ENCODE results near the gene PAK6.

PAK6 gene

GRCh38 chr15:40281801-40282146, 42.9 kb downstream of the PAK6 start:
- ChIA-PET POLR2A (interaction anchor here (1.9 kb wide), 1 partner anchor 28 kb away, joined by 11 read pairs; no protein-coding TSS in a partner anchor), CTCF (interaction anchor here (1.2 to 25.2 kb wide), 3 partner anchors 30 to 142 kb away, joined by 3 to 407 read pairs (median 58); partner anchors contain the start of genes CCDC9B, INAFM2 and PLCB2)
- WGBS (ENCODE audit: insufficient coverage), result 20% methylated on average over 51 of the region's 51 CpGs
- Histone ChIP-seq H3K9me3 (ENCODE audit: control extremely low read depth in 1 of 5, control insufficient read depth in 4 of 5, insufficient read depth in 2 of 5, low read depth in 1 of 5, low read length in 4 of 5) (no peaks in the 10 kb centered on the region), H3K4me1 (ENCODE audit: control extremely low read depth in 1 of 4, control insufficient read depth in 4 of 4, insufficient read depth in 4 of 4, low read length in 3 of 4) (peaks cover 0 to 60% (median 42%) of the 10 kb centered on the region in 4 experiments), H3K36me3 (ENCODE audit: control insufficient read depth in 4 of 4, insufficient read depth in 4 of 4, low read length in 3 of 4) (peaks cover 0 to 13% (median 6%) of the 10 kb centered on the region in 4 experiments), H3K27ac (ENCODE audit: insufficient read depth in 1 of 2, low read depth in 1 of 2, low read length in 2 of 2, poor library complexity in 1 of 2, severe bottlenecking in 2 of 2) (no peak overlapping the region), H3K27me3 (replicated peaks in 2 of 5; ENCODE audit: control insufficient read depth in 4 of 5, insufficient read depth in 5 of 5, low read length in 4 of 5) (peaks cover 0 to 41% (median 0%) of the 10 kb centered on the region in 5 experiments), H3K4me3 (ENCODE audit: control insufficient read depth in 1 of 7, extremely low read depth in 1 of 7, insufficient read depth in 4 of 7, low read depth in 2 of 7, low read length in 6 of 7) (peak overlapping the region; percentile 20 to 78 (median 67))
- DNase-seq, result no peak

- WGBS (ENCODE audit: insufficient coverage), result under 1% methylated on average over 88 of the region's 92 CpGs
- peaks cover 0 to 54% (median 38%) of the 10 kb centered on the region in 4 experiments for H3K4me1 ChIP-seq (ENCODE audit: control extremely low read depth in 1 of 4, control insufficient read depth in 4 of 4, insufficient read depth in 4 of 4, low read length in 3 of 4)
- peaks cover 0 to 18% (median 8%) of the 10 kb centered on the region in 4 experiments for H3K36me3 ChIP-seq (ENCODE audit: control insufficient read depth in 4 of 4, insufficient read depth in 4 of 4, low read length in 3 of 4)
- no peaks in the 10 kb centered on the region for H3K9me3 ChIP-seq (ENCODE audit: control extremely low read depth in 1 of 5, control insufficient read depth in 4 of 5, insufficient read depth in 2 of 5, low read depth in 1 of 5, low read length in 4 of 5)
- peak; percentile 56 to 80 (median 72) for DNase-seq
- peak overlapping the region; percentile 20 to 78 (median 67) for H3K4me3 ChIP-seq (ENCODE audit: control insufficient read depth in 1 of 7, extremely low read depth in 1 of 7, insufficient read depth in 4 of 7, low read depth in 2 of 7, low read length in 6 of 7)
- ChIA-PET CTCF (interaction anchor here (0.9 to 25.2 kb wide), 7 partner anchors 13 to 142 kb away, joined by 3 to 407 read pairs (median 4); partner anchors contain the start of genes CCDC9B, INAFM2 and PLCB2), POLR2A (interaction anchor here (1.9 kb wide), 1 partner anchor 27 kb away, joined by 11 read pairs; no protein-coding TSS in a partner anchor)
- peaks cover 0 to 41% (median 0%) of the 10 kb centered on the region in 5 experiments for H3K27me3 ChIP-seq (replicated peaks in 2 of 5; ENCODE audit: control insufficient read depth in 4 of 5, insufficient read depth in 5 of 5, low read length in 4 of 5)
- H3K27ac ChIP-seq (ENCODE audit: insufficient read depth in 1 of 2, low read depth in 1 of 2, low read length in 2 of 2, poor library complexity in 1 of 2, severe bottlenecking in 2 of 2), result no peak overlapping the region
Measured at GRCh38 chr15:40282147-40282868, 43.4 kb downstream of the PAK6 start.

GRCh38 chr15:40282869-40283614, 44.2 kb downstream of the PAK6 start, which contains the start of gene ANKRD63:
Gene ANKRD63 (minus strand): TSS chr15:40283064. CDS start chr15:40282586, 478 bp downstream.
- Histone ChIP-seq H3K27ac (ENCODE audit: insufficient read depth in 1 of 2, low read depth in 1 of 2, low read length in 2 of 2, poor library complexity in 1 of 2, severe bottlenecking in 2 of 2) (no peak within 1 kb of the TSS), H3K9me3 (ENCODE audit: control extremely low read depth in 1 of 5, control insufficient read depth in 4 of 5, insufficient read depth in 2 of 5, low read depth in 1 of 5, low read length in 4 of 5) (no peaks in the 10 kb centered on the region), H3K27me3 (replicated peaks in 2 of 5; ENCODE audit: control insufficient read depth in 4 of 5, insufficient read depth in 5 of 5, low read length in 4 of 5) (peaks cover 0 to 41% (median 0%) of the 10 kb centered on the region in 5 experiments), H3K4me1 (ENCODE audit: control extremely low read depth in 1 of 4, control insufficient read depth in 4 of 4, insufficient read depth in 4 of 4, low read length in 3 of 4) (peaks cover 0 to 47% (median 31%) of the 10 kb centered on the region in 4 experiments), H3K4me3 (ENCODE audit: control insufficient read depth in 1 of 7, extremely low read depth in 1 of 7, insufficient read depth in 4 of 7, low read depth in 2 of 7, low read length in 6 of 7) (peak within 1 kb of the TSS; percentile 20 to 78 (median 67)), H3K36me3 (ENCODE audit: control insufficient read depth in 4 of 4, insufficient read depth in 4 of 4, low read length in 3 of 4) (peaks cover under 1 to 25% (median 13%) of the 10 kb centered on the region in 4 experiments)
- ChIA-PET CTCF (interaction anchor here (0.9 to 25.2 kb wide), 11 partner anchors 12 to 190 kb away, joined by 3 to 407 read pairs (median 3); partner anchors contain the start of genes CCDC9B, INAFM2 and PLCB2), POLR2A (interaction anchor here (1.9 kb wide), 1 partner anchor 26 kb away, joined by 11 read pairs; no protein-coding TSS in a partner anchor)
- WGBS (ENCODE audit: insufficient coverage), result 2% methylated on average over 60 of the region's 76 CpGs
- peak in 2 of 3 donors; percentile 53 to 69 for DNase-seq

- CTCF ChIA-PET, result interaction anchor here (0.9 to 25.2 kb wide), 7 partner anchors 11 to 191 kb away, joined by 3 to 407 read pairs (median 3); partner anchors contain the start of genes CCDC9B, INAFM2 and PLCB2
- Histone ChIP-seq H3K9me3 (ENCODE audit: control extremely low read depth in 1 of 5, control insufficient read depth in 4 of 5, insufficient read depth in 2 of 5, low read depth in 1 of 5, low read length in 4 of 5) (no peaks in the 10 kb centered on the region), H3K27me3 (replicated peaks in 2 of 5; ENCODE audit: control insufficient read depth in 4 of 5, insufficient read depth in 5 of 5, low read length in 4 of 5) (peaks cover 0 to 41% (median 0%) of the 10 kb centered on the region in 5 experiments), H3K4me1 (ENCODE audit: control extremely low read depth in 1 of 4, control insufficient read depth in 4 of 4, insufficient read depth in 4 of 4, low read length in 3 of 4) (peaks cover 0 to 40% (median 29%) of the 10 kb centered on the region in 4 experiments), H3K36me3 (ENCODE audit: control insufficient read depth in 4 of 4, insufficient read depth in 4 of 4, low read length in 3 of 4) (peaks cover 4 to 33% (median 20%) of the 10 kb centered on the region in 4 experiments), H3K27ac (ENCODE audit: insufficient read depth in 1 of 2, low read depth in 1 of 2, low read length in 2 of 2, poor library complexity in 1 of 2, severe bottlenecking in 2 of 2) (no peak overlapping the region), H3K4me3 (ENCODE audit: control insufficient read depth in 1 of 7, extremely low read depth in 1 of 7, insufficient read depth in 4 of 7, low read depth in 2 of 7, low read length in 6 of 7) (peak overlapping the region in 3 of 7 experiments; percentile 70 to 78 (median 74))
- peak in 1 of 3 donors; percentile 40 for DNase-seq
- POLR2A ChIA-PET, result interaction anchor here (1.9 kb wide), 1 partner anchor 26 kb away, joined by 11 read pairs; no protein-coding TSS in a partner anchor
- 46% methylated on average over 23 of the region's 33 CpGs for WGBS (ENCODE audit: insufficient coverage)
Measured at GRCh38 chr15:40283615-40284300, 44.9 kb downstream of the PAK6 start.

- Histone ChIP-seq H3K27ac (ENCODE audit: insufficient read depth in 1 of 2, low read depth in 1 of 2, low read length in 2 of 2, poor library complexity in 1 of 2, severe bottlenecking in 2 of 2) (no peak overlapping the region), H3K36me3 (ENCODE audit: control insufficient read depth in 4 of 4, insufficient read depth in 4 of 4, low read length in 3 of 4) (peaks cover 7 to 47% (median 31%) of the 10 kb centered on the region in 4 experiments), H3K4me1 (ENCODE audit: control extremely low read depth in 1 of 4, control insufficient read depth in 4 of 4, insufficient read depth in 4 of 4, low read length in 3 of 4) (peaks cover 0 to 32% (median 24%) of the 10 kb centered on the region in 4 experiments), H3K27me3 (replicated peaks in 2 of 5; ENCODE audit: control insufficient read depth in 4 of 5, insufficient read depth in 5 of 5, low read length in 4 of 5) (peaks cover 0 to 41% (median 0%) of the 10 kb centered on the region in 5 experiments), H3K4me3 (ENCODE audit: control insufficient read depth in 1 of 7, extremely low read depth in 1 of 7, insufficient read depth in 4 of 7, low read depth in 2 of 7, low read length in 6 of 7) (no peak overlapping the region), H3K9me3 (ENCODE audit: control extremely low read depth in 1 of 5, control insufficient read depth in 4 of 5, insufficient read depth in 2 of 5, low read depth in 1 of 5, low read length in 4 of 5) (no peaks in the 10 kb centered on the region)
- DNase-seq, result no peak
- ChIA-PET POLR2A (no interaction called here), CTCF (interaction anchor here (0.6 to 25.2 kb wide), 11 partner anchors 8 to 145 kb away, joined by 3 to 407 read pairs (median 4); partner anchors contain the start of genes CCDC9B, INAFM2, PAK6 and PLCB2)
- WGBS (ENCODE audit: insufficient coverage), result 98% methylated on average over 4 of the region's 4 CpGs
Measured at GRCh38 chr15:40285151-40285550, 46.3 kb downstream of the PAK6 start.

GRCh38 chr15:40285554-40286011, 46.7 kb downstream of the PAK6 start:
- CTCF ChIA-PET, result interaction anchor here (0.6 to 25.2 kb wide), 11 partner anchors 9 to 144 kb away, joined by 3 to 407 read pairs (median 4); partner anchors contain the start of genes CCDC9B, INAFM2, PAK6 and PLCB2
- Histone ChIP-seq H3K4me3 (ENCODE audit: control insufficient read depth in 1 of 7, extremely low read depth in 1 of 7, insufficient read depth in 4 of 7, low read depth in 2 of 7, low read length in 6 of 7) (no peak overlapping the region), H3K27ac (ENCODE audit: insufficient read depth in 1 of 2, low read depth in 1 of 2, low read length in 2 of 2, poor library complexity in 1 of 2, severe bottlenecking in 2 of 2) (no peak overlapping the region), H3K36me3 (ENCODE audit: control insufficient read depth in 4 of 4, insufficient read depth in 4 of 4, low read length in 3 of 4) (peaks cover 10 to 51% (median 35%) of the 10 kb centered on the region in 4 experiments), H3K4me1 (ENCODE audit: control extremely low read depth in 1 of 4, control insufficient read depth in 4 of 4, insufficient read depth in 4 of 4, low read length in 3 of 4) (peaks cover 0 to 32% (median 24%) of the 10 kb centered on the region in 4 experiments), H3K27me3 (replicated peaks in 2 of 5; ENCODE audit: control insufficient read depth in 4 of 5, insufficient read depth in 5 of 5, low read length in 4 of 5) (peaks cover 0 to 37% (median 0%) of the 10 kb centered on the region in 5 experiments), H3K9me3 (ENCODE audit: control extremely low read depth in 1 of 5, control insufficient read depth in 4 of 5, insufficient read depth in 2 of 5, low read depth in 1 of 5, low read length in 4 of 5) (no peaks in the 10 kb centered on the region)
- no peak for DNase-seq
- WGBS (ENCODE audit: insufficient coverage), result 56% methylated on average over 1 of the region's 1 CpG
- POLR2A ChIA-PET, result no interaction called here
